COLO668 (cell line): ENCODE results near the gene PIAS1.

ENCODE experiments used
- DNase-seq: peaks from one replicate; lab custom pipeline; 2025; ENCODE audit not compliant: unreplicated experiment; lab: John Stamatoyannopoulos, UW

The PIAS1 gene

GRCh38 chr15:68175526-68175925 lies 121.4 kb downstream of the PIAS1 start:
- DNase-seq: no peak

GRCh38 chr15:68176601-68177000 lies 122.5 kb downstream of the PIAS1 start:
- DNase-seq: no peak

GRCh38 chr15:68177742-68178141 lies 123.6 kb downstream of the PIAS1 start:
- no peak for DNase-seq

- no peak for DNase-seq
Measured at GRCh38 chr15:68183616-68184315, 129.7 kb downstream of the PIAS1 start.

- no peak for DNase-seq
Measured at GRCh38 chr15:68184616-68185480, 130.7 kb downstream of the PIAS1 start.

GRCh38 chr15:68186671-68187397 lies 132.7 kb downstream of the PIAS1 start:
- DNase-seq: no peak

GRCh38 chr15:68187559-68187958 lies 133.4 kb downstream of the PIAS1 start:
- DNase-seq: no peak

GRCh38 chr15:68188647-68189046 lies 134.5 kb downstream of the PIAS1 start:
- no peak for DNase-seq

GRCh38 chr15:68190048-68190447 lies 135.9 kb downstream of the PIAS1 start:
- DNase-seq: no peak

- no peak for DNase-seq
Measured at GRCh38 chr15:68191555-68191954, 137.4 kb downstream of the PIAS1 start.

GRCh38 chr15:68192117-68192516 lies 138.0 kb downstream of the PIAS1 start:
- DNase-seq: no peak

- DNase-seq: no peak
Measured at GRCh38 chr15:68192804-68193486, 138.8 kb downstream of the PIAS1 start.

- DNase-seq: no peak
Measured at GRCh38 chr15:68195336-68196112, 141.4 kb downstream of the PIAS1 start.

- no peak for DNase-seq
Measured at GRCh38 chr15:68196445-68197169, 142.5 kb downstream of the PIAS1 start.

GRCh38 chr15:68197170-68197492 lies 143.0 kb downstream of the PIAS1 start:
- no peak for DNase-seq

- DNase-seq: no peak
Measured at GRCh38 chr15:68197661-68198437, 143.7 kb downstream of the PIAS1 start.

GRCh38 chr15:68199340-68199739 lies 145.2 kb downstream of the PIAS1 start:
- no peak for DNase-seq

GRCh38 chr15:68200016-68200861 lies 146.1 kb downstream of the PIAS1 start:
- no peak for DNase-seq
